ENCODE measurements around the gene CLCN2.
A peak's percentile ranks its signal among the peaks of the same experiment; 100 is the strongest.

CLCN2 gene

DNA sequence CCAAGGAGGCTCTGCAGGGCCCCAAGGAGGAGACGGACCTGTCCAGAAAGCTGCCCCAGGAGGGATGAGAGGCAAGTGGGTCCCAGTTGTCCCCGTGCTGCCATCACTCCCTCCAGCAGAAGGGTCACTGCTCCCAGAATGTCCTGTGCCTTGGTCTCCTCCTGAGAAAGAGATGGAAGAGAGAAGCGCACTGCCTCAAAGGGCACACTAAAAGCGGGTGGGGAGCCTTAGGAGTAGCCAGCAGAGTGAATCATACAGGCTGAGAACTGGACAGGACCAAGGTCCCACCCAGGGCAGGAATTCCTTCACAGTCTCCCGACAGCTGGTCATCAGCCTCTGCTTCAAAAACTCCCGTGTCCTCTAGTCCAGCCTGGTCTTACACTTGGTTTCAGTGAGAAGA, 12.0 kb upstream of the CLCN2 start:
- Mint-ChIP-seq H3K36me3 (ENCODE audit: low read depth) (peaks cover 16% of the 10 kb centered on the region), H3K27me3 (peaks cover 11% of the 10 kb centered on the region), H3K27ac (no peak overlapping the region), H3K4me3 (no peak overlapping the region), H3K4me1 (ENCODE audit: low read depth) (no peaks in the 10 kb centered on the region), H3K9me3 (no peaks in the 10 kb centered on the region)

DNA sequence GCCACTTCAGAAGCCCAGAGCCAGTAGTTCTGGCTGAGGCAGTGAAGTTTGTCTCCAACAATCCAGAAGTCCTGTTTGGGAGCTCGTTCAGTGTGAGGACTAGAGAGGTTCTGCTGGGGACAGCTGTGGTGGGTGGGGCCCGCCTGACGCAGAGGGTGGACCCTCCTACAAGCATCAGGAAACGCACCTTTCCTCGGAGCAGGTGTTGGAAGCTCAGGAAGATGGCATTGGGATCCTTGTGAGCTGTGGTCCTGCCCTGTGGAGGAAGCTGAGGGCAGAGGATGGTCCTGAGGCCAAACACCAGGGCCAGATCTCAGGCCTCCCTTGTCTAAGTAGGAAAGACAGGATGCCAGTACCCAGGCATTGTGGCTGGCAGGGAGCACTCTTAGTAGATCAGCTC, 11.5 kb upstream of the CLCN2 start:
- Mint-ChIP-seq H3K9me3 (no peaks in the 10 kb centered on the region), H3K27ac (no peak overlapping the region), H3K4me1 (ENCODE audit: low read depth) (no peaks in the 10 kb centered on the region), H3K27me3 (peaks cover 5% of the 10 kb centered on the region), H3K36me3 (ENCODE audit: low read depth) (peaks cover 21% of the 10 kb centered on the region), H3K4me3 (no peak overlapping the region)

DNA sequence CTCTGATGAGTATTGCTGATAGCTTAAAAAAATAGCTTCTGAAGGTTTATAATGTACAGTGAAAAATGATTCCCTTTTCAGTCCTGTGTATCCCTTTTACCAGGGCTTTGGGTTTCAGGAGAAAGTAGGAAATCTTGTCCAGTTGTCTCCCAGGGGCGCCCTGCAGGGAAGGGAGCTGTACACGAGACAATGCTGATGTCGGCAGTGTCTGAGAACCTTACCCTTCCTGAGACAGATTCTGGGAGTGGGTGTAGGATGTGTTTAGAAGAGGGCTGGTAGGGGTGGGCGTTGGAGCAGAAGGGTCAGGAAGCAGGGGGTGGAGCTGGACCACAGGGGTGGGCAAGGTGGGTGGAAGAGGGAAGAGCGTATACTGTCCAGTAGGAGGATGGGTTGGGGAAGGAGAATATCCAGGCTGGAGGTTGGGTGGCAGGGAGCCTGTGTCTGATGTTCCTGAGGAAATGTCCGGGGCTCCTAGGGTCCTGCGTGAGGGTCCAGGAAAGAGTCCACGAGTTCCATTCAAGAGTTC, 11.0 kb upstream of the CLCN2 start:
- Mint-ChIP-seq H3K9me3 (no peaks in the 10 kb centered on the region), H3K4me1 (ENCODE audit: low read depth) (no peaks in the 10 kb centered on the region), H3K4me3 (no peak overlapping the region), H3K27ac (no peak overlapping the region), H3K36me3 (ENCODE audit: low read depth) (peaks cover 25% of the 10 kb centered on the region), H3K27me3 (peaks cover under 1% of the 10 kb centered on the region)

DNA sequence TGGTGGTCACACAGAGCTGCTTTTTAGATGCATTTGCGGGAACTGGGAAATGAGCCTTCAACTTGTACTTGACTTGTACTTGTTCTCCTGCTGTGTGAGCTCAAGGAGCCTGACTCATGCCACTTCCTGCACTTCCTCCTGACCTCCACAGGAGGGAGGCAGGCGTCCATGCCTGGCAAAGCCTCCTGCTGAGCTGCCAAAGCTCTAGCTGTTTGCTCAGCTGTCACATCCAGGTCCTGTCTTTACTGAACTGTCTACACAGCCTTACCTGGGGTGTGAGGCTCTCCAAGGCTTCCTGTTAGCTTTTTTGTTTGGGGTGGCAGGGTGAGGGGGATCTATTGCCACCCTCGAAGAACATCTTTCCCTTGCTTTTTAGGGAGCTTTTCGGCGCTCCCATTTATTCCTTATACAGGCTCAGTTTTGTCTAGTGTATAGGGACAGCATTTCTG, 10.2 kb upstream of the CLCN2 start:
- peaks cover 33% of the 10 kb centered on the region for H3K36me3 Mint-ChIP-seq (ENCODE audit: low read depth)
- no peaks in the 10 kb centered on the region for H3K9me3 Mint-ChIP-seq
- H3K27me3 Mint-ChIP-seq: no peaks in the 10 kb centered on the region
- no peak overlapping the region for H3K4me3 Mint-ChIP-seq
- no peak overlapping the region for H3K27ac Mint-ChIP-seq
- H3K4me1 Mint-ChIP-seq (ENCODE audit: low read depth): peaks cover 2% of the 10 kb centered on the region

DNA sequence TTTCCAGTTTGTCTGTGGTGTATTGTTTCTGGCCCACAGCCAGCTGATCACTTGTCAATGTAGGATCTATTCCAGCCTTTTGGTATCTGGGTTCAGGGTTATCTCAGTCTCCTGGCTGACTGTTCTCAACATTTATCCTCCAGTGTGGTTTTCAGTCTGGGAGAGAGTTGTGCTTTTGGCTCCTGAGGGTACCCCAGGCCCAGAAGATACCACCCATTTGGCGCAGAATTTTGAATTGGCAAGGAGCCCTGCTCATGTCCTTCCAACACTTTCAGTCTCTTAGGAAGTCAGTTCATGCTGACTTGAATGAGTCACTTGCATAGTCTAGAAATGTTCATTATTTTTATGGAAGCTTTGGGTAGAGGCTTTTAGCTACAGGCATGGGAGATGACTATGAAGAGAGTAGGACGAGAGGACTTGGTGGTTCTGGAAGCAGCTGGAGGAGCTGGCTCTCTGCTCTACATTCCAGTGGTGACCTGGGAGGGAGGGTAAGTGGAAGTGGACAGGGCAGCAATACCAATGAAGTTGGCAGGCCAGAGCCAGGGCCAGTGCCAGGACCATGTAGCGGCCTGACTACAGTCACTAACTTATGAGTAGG, 7.3 kb upstream of the CLCN2 start:
- Mint-ChIP-seq H3K9me3 (no peaks in the 10 kb centered on the region), H3K36me3 (ENCODE audit: low read depth) (peaks cover 54% of the 10 kb centered on the region), H3K27me3 (no peaks in the 10 kb centered on the region), H3K27ac (no peak overlapping the region), H3K4me1 (ENCODE audit: low read depth) (peaks cover 24% of the 10 kb centered on the region), H3K4me3 (no peak overlapping the region)

DNA sequence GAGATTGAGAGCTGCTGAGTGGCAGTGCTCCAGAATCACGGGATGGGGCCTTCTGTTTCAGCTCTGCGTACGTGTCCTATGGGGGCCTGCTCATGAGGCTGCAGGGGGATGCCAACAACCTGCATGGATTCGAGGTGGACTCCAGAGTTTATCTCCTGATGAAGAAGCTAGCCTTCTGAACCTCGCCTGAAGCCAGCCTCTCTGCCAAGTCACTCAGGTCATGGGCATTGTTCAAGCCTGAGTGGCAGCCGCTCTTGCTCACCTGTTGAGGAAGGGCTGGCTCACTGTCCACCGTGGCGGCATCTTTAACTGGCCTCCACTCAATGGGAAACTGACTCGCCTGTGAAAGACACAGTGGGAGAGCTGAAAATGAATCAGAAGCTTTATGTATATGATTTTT, 6.7 kb upstream of the CLCN2 start:
- Mint-ChIP-seq H3K4me3 (no peak overlapping the region), H3K4me1 (ENCODE audit: low read depth) (peaks cover 30% of the 10 kb centered on the region), H3K27me3 (no peaks in the 10 kb centered on the region), H3K36me3 (ENCODE audit: low read depth) (peaks cover 60% of the 10 kb centered on the region), H3K27ac (peak overlapping the region; percentile 0), H3K9me3 (no peaks in the 10 kb centered on the region)

DNA sequence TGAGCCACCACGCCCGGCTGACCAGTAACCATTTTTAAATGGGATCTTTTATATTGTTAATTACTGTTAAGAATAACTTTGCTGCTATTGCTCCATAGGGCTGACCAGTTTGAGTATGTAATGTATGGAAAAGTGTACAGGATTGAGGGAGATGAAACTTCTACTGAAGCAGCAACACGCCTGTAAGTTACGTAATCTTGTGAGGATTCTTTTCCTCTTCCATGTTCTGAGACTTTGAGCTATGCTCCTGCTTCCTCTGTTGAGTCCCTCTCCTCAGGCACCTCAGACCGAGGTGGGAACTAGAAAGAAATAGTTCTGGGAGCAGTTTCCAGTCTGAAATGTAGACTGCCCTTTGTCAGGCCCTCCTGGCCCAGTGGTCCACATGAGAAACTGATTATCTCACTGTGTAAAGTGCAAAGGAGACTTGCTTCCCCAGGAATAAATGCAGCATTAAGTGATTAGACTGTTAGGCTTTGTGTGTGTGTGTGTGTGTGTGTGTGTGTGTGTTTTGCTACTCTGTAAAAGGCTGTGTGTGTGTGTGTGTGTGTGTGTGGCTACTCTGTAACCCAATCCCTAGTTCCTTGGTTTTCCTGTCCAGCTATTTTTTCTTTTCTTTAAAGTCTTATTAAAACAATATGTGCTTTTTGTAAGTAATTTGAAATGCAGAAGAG, 5.3 kb upstream of the CLCN2 start:
- Mint-ChIP-seq H3K36me3 (ENCODE audit: low read depth) (peaks cover 60% of the 10 kb centered on the region), H3K4me3 (no peak overlapping the region), H3K27ac (no peak overlapping the region)

DNA sequence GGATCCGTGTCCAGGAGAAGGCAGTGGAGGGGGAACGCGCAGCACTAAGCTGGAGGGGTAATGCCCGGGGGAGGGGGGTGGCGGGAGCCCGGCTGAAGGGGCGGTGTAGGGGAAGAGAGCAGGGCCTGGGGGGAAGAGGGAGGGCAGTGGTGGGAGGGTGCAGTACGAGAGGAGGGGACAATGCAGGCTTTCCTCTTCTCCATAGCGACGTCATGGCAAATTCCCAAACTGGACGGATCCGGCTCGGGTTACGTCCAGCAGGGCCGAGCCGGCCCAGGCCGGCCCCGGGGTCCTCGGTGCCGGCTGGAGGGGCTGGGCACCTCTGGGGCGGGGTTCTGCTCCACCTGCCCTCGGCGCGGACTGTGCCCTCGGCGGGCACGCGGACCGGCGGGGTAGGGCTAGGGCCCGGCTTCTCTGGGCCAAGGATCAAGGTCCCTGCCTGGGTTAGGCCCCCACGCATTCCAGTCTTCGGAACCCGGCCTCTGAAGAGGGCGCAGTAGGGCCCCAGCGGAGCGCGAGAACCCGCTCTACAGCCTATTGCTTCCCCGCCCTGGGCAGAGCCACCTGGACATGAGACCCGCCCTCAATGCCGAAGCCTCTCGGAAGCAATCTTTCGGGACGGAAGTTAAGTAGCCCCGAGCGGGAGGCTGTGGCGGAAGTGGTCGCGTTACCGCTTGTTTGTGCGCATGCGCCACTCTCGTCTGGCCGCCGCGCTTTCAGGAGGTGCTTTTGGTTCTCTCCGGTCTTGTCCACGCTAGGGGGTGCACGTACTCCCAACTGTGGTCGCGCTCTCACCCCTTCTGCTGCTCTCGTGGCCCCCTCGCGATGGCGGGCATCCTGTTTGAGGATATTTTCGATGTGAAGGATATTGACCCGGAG, 1.5 kb upstream of the CLCN2 start:
- peaks cover 42% of the 10 kb centered on the region for H3K4me1 Mint-ChIP-seq (ENCODE audit: low read depth)
- peaks cover 39% of the 10 kb centered on the region for H3K36me3 Mint-ChIP-seq (ENCODE audit: low read depth)
- H3K4me3 Mint-ChIP-seq: peak overlapping the region; percentile 99

More for the DNA sequence above, 5.3 kb upstream of the CLCN2 start:
- no peaks in the 10 kb centered on the region for H3K27me3 Mint-ChIP-seq
- no peaks in the 10 kb centered on the region for H3K9me3 Mint-ChIP-seq
- H3K4me1 Mint-ChIP-seq (ENCODE audit: low read depth): peaks cover 30% of the 10 kb centered on the region

DNA sequence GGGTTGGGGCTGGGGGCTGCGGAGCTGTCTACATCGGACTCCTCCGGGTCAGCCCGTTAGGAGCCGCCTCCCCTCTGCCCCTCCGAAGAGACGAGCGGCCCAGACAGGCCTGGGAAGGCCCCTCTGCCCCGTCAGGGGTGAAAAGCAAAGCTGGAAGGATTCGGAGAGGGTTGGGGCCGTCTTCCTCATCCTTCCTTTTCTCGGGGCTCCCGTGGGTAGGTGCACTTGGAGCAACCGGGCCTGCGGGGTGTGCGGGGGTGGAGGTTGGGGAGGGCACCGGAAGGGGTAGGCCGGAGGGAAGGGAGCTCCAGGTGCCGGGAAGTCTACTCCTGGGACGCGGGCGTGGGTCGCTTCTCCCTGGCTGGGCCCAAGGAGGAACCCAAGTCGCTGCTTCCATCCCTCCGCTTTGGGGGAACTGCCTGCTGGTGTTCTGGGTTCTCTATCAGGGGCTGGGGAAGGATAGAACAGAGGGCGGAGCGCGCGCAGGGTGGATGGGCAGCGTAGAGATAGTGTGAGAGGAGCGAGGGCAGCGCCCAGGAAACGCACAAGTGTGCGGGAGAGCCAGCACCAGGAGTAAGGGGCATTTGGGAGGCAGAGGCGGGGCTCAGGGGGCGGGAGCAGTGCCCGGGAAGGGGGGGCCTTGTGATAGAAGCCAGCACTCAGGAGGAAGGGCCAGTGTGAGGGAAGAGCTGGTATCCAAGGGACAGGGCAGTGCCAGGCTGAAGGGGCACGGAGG, 695 bp upstream of the CLCN2 start:
- no peaks in the 10 kb centered on the region for H3K27me3 Mint-ChIP-seq
- H3K9me3 Mint-ChIP-seq: no peaks in the 10 kb centered on the region
- H3K27ac Mint-ChIP-seq: peak overlapping the region; percentile 95
- H3K4me3 Mint-ChIP-seq: peak overlapping the region; percentile 99
- peaks cover 32% of the 10 kb centered on the region for H3K36me3 Mint-ChIP-seq (ENCODE audit: low read depth)
- peaks cover 42% of the 10 kb centered on the region for H3K4me1 Mint-ChIP-seq (ENCODE audit: low read depth)

More for the DNA sequence above, 1.5 kb upstream of the CLCN2 start:
- Mint-ChIP-seq H3K27me3 (no peaks in the 10 kb centered on the region), H3K27ac (peak overlapping the region; percentile 97), H3K9me3 (no peaks in the 10 kb centered on the region)

DNA sequence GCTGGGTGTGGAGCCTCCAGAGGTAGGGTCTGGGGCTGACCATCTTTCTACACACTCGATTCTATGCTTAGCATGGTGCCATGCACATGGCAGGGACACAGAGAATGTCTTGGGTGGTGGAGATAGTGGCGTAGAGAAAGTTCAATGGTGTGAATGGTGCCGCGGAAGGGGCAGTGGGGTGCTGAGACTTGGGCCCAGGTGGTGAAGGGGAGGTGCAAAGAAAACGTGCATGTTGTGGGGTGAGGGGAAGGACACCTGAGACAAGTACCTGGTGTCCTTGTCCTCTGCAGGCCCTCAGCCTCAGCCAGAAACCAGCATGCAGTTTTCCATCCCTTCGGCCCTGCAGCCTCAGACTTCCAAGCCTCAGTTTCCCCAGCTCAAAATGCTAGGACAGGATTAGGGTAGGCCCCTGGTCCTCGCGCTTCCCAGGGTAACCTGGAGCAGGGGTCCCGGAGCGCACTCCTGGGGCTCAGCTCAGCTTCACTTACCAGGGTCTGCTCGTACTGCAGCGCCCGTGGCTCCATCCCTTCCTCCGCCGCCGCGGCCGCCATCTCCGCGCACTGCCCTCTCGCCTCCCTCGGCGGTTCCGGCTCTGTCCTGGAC, 375 bp downstream of the CLCN2 start:
- Mint-ChIP-seq H3K4me1 (ENCODE audit: low read depth) (peaks cover 35% of the 10 kb centered on the region), H3K4me3 (peak overlapping the region; percentile 88), H3K36me3 (ENCODE audit: low read depth) (peaks cover 23% of the 10 kb centered on the region), H3K27ac (peak overlapping the region; percentile 45), H3K27me3 (no peaks in the 10 kb centered on the region), H3K9me3 (no peaks in the 10 kb centered on the region)

DNA sequence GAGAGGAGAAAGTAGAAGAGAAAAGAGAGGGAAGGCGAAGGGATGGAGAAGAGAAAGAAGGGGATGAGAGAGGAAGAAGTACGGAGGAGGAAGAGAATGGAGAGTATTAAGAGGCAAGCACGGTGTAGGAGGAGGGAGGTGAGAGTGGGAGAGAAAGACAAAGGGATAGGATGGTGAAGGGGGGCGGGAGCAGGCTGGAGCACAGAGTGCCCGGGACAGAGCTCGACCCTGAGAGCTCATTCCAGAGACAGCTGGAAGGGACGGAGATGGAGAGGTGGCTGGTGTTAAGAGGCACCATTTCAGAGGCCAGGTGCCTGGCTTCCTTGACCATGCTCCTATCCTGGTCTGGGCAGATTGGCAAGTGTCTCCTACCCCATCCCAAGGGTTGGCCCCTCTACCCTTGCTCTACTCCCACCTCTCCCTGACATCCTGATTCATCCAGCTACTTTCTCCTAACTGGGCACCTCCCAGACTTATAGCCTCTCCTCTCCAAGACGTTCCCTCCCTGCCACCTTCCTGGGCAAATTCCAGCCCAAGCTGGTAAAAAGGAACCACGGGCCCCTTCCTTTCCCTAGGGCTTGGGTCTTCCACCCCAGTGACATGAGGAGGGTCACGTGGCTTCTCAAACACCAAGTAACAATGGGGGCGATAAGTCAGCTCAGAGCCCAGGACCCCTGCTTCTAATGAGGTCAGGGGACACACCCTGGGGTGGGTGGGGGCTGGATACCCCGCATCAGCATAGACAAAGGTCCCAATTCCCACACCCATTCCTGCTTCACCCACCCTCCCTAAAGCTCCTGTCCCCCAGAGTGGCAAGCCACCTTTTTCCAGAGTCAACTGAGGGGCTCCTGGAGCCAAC, 1.1 kb downstream of the CLCN2 start:
- H3K4me1 Mint-ChIP-seq (ENCODE audit: low read depth): peaks cover 32% of the 10 kb centered on the region
- no peaks in the 10 kb centered on the region for H3K9me3 Mint-ChIP-seq
- H3K4me3 Mint-ChIP-seq: peak overlapping the region; percentile 88
- H3K27ac Mint-ChIP-seq: peak overlapping the region; percentile 45
- H3K36me3 Mint-ChIP-seq (ENCODE audit: low read depth): peaks cover 21% of the 10 kb centered on the region
- no peaks in the 10 kb centered on the region for H3K27me3 Mint-ChIP-seq

DNA sequence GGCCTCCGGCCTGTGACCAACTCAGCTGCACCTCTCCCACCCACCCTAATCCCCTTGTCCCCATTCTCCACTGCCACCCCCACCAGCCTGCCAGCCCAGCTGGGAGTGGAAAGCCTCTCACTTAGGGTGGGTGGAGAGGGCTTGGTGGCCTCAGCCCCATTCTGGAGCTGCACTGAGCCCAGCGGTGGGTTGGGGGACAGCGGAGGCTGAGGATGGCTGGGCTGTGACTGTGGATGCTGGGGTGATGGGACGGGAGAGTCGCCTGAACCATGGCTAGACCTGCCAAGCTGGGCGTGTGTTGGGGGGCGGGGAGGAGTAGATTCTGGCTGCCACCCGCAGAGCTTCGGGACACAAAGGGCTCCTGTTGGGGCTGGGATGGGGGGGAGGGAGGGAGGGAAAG, 1.8 kb downstream of the CLCN2 start:
- H3K36me3 Mint-ChIP-seq (ENCODE audit: low read depth): peaks cover 18% of the 10 kb centered on the region
- no peaks in the 10 kb centered on the region for H3K27me3 Mint-ChIP-seq
- no peaks in the 10 kb centered on the region for H3K9me3 Mint-ChIP-seq
- no peak overlapping the region for H3K27ac Mint-ChIP-seq
- H3K4me3 Mint-ChIP-seq: no peak overlapping the region
- peaks cover 25% of the 10 kb centered on the region for H3K4me1 Mint-ChIP-seq (ENCODE audit: low read depth)

DNA sequence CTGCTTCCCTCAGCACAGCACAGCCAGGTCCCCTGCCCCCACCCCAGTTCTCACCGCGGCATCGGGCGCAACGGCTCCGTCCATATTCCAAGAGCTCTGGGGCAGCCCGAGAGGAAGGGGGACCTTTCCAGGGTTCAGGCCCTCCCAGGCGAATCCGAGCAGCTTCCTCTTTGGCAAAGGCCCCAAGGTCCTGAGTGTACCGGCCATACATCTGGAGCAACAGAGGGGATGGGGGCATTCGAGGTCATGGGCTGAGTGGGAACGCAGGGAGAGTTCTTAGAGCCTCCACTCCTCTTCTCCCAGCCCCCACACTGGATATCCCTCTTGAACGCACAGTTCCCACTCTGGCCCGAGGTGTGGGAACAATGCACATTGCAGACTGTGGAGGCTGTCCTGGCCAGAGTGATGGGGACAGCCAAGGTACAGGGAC, 2.5 kb downstream of the CLCN2 start:
- no peaks in the 10 kb centered on the region for H3K9me3 Mint-ChIP-seq
- H3K4me3 Mint-ChIP-seq: no peak overlapping the region
- no peaks in the 10 kb centered on the region for H3K27me3 Mint-ChIP-seq
- H3K4me1 Mint-ChIP-seq (ENCODE audit: low read depth): peaks cover 19% of the 10 kb centered on the region
- H3K27ac Mint-ChIP-seq: no peak overlapping the region
- peaks cover 13% of the 10 kb centered on the region for H3K36me3 Mint-ChIP-seq (ENCODE audit: low read depth)
